ENCODE results near the gene SEC61B. TPM values are rescaled to one million over a fixed set of nuclear protein-coding genes. Genes with fewer than 3 reads are reported as not detected.
A peak's percentile ranks its signal among the peaks of the same experiment; 100 is the strongest.

SEC61B gene
- total and polyA plus RNA-seq, 9 of the 15 experiments (the other 6 are each of a cell fraction or from before 2014, with no cell fraction given): 57.8 to 262 (median 172) TPM

GRCh38 chr9:99222416-99223270, 561 bp downstream of the SEC61B start (continued):
- TF ChIP-seq MAFF (IDR thresholded peaks at IDR 0.05; ENCODE audit: low read length) (no peak), ZNF146 (CRISPR knock-in tag; IDR thresholded peaks at IDR 0.05; ENCODE audit: unreplicated experiment) (no peak), POLR2AphosphoS2 (IDR thresholded peaks at IDR 0.05; ENCODE audit: low read length) (no peak), ZBTB33 (CRISPR knock-in tag; IDR thresholded peaks at IDR 0.05) (no peak), GABPB1 (CRISPR knock-in tag; IDR thresholded peaks at IDR 0.05) (no peak), TCFL5 (CRISPR knock-in tag; conservative IDR thresholded peaks at IDR 0.05) (no peak), MAFG (tag; conservative IDR thresholded peaks at IDR 0.05) (no peak), FOXA1 (IDR thresholded peaks at IDR 0.05; ENCODE audit: borderline replicate concordance) (no peak), U2AF2 (optimal IDR thresholded peaks at IDR 0.05; ENCODE audit: low read depth, low read length) (no peak), KLF6 (CRISPR knock-in tag; IDR thresholded peaks at IDR 0.05; ENCODE audit: borderline replicate concordance) (no peak), TAF1 (IDR thresholded peaks at IDR 0.05; ENCODE audit: control insufficient read depth, extremely low read depth, insufficient read depth, low read length, severe bottlenecking) (peak; percentile 16), SOX6 (IDR thresholded peaks at IDR 0.05) (no peak)
- TF ChIP-seq, protein P1, sequence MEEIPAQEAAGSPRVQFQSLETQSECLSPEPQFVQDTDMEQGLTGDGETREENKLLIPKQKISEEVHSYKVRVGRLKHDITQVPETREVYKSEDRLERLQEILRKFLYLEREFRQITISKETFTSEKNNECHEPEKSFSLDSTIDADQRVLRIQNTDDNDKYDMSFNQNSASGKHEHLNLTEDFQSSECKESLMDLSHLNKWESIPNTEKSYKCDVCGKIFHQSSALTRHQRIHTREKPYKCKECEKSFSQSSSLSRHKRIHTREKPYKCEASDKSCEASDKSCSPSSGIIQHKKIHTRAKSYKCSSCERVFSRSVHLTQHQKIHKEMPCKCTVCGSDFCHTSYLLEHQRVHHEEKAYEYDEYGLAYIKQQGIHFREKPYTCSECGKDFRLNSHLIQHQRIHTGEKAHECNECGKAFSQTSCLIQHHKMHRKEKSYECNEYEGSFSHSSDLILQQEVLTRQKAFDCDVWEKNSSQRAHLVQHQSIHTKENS (CRISPR knock-in tag; IDR thresholded peaks at IDR 0.05): no peak
